T-helper 1 cell treated with Interleukin-12 subunit alpha and Interleukin-12 subunit beta and Interleukin-4 antibody, amounts not matched to agents 30 ng/mL and 1 ng/mL, for 36 hours (primary cell): ENCODE data around the gene HPCA. TPM values are rescaled to one million over a fixed set of nuclear protein-coding genes. Genes with fewer than 3 reads are reported as not detected.
"Not testable (repeated sequence)": the region's sequence is repeated elsewhere in the genome, so short reads cannot be mapped to it uniquely, and the experiment has no call there.

ENCODE experiments used
- intact Hi-C: fragments of 100-400 bp; cut with micrococcal nuclease; formaldehyde crosslinking; loops from one replicate; pipeline ENCODE4 v1.15.1; 2024
- total RNA-seq: library from RNA; stranded (reverse); gene quantifications from 2 replicates; pipeline ENCODE4 v1.2.3, GENCODE V29; 2022

The HPCA gene
- total RNA-seq, 1 donor from 2014 or later, result not detected

DNA sequence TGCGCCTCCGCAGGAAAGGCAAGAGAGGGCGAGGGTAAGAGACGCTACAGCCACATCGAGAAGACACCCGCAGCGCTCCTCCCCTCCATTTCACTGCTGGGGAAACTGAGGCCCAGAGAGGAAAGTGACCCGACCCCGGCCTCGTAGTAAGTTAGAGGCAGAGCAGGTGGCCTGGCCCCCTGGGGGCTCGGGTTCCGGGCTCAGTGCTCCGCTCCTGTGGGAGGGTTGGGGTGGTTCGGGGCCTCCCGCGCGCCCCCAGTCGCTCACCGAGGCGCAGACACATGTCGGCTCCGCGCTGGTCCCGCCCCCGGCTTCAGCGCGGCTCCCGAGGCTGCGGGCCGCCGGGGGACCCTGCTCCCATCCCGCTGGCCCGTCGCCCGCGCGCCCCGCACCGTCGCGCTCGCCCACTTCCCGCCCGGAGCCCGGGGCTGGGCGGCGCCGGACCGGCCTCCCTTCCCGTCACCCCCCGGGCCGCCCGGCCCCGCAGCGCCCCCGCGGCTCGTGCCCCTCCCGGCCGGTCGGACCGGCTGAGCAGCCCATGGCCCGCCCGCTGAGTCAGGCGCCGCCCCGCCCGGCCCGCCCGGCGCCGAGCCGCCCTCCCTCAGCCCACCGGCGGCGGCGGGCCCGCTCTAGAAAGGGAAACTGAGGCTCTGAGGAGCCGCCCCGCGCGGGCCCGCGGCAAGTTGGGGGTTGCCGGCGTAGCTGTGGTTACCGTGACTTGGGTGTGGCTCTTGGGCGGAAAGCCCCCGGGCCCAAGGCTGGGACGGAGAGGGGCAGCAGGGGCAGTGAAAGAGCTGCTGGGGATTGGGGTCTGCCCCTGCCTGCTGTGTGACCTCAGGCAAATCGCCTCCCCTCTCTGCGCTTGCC, 14.9 kb downstream of the HPCA start, which contains the start of gene TMEM54:
Gene TMEM54 (minus strand): TSS at position 434 of the 867 bp plus-strand sequence. CDS start 151 bp downstream, at position 283.
- intact Hi-C loops, result no loop called here

DNA sequence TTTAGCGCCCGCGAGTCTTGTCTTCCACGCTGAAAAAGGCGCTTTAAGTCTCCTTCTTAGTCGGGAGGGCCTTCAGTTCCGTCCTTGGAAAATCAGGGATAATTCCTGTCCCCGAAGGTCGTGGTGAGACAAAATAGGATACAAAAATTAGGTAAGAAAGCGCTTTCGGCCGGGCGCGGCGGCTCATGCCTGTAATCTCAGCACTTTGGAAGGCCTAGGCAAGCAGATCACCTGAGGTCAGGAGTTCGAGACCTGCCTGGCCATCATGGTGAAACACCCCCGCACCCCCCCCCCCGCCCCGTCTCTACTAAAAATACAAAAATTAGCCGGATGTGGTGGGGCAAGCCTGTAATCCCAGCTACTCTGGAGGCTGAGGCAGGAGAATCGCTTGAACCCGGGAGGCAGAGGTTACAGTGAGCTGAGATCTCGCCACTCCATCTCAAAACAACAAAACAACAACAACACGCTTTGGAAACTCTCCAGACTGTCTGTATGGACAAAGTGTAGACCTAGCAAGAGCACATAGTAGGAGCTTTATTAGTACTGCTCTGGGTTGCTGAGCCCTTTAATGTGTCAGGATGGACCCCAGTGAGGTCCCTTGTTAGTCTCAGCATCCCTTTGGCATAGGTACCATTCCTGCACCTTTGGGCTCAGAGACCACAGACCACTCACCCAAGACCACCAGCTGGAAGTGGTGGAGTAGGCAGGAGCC, 15.7 kb downstream of the HPCA start:
- intact Hi-C loops, result no loop called here

DNA sequence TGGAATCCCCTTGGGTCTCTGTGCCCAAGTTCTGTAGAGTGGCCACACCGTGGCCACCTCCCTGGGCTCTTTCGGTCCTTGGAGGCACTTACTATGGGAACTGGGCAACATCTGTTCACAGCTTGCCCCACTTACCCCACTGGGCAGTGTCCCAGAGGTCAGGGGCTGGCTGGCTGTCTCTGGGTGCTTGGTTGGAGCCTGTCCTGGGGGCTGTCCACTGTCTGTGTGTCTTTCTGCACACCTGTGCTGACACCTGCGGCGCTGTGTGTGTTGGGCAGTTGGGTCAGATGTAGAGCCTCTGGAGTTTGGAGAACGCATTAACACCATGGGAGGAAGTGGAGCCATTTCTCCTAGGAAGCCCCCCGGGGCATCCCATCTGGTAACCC, 16.2 kb downstream of the HPCA start:
- intact Hi-C loops, result no loop called here

DNA sequence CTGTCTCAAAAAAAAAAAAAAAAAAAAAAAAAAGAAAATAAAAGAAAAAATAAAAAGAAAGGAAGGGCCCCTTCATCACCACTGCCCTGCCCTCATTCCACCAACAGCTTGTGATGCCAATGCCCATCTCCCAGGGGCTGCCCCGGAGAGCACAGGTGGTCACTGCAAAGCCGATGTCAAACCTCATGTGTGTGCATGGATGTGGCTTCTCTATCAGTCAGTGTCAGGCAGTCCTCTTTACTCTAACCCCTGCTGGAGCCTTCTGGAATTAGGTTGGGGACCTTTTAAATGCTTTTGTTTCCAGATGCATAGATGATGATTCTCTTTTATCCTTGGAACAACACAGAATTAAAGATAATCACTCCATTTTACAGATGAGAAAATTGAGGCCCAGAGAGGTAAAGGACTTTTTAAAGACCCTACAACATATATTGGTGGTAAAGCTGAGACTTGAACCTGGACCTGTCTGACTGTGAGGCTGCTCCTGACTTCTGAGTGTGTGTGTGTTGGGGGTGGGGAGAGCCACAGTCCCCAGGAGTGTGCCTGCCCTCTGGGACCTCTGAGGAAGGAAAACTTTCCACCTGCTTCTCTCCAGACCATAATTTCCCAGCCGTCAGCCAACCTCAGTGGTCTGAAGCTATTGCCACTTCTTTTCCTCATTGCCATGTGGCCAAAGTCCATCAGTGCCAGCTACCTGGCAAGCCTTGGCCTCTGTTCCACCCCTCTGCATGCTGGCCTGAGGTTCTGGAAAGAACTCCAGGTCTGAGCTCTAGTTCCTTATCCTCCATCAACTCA, 17.9 kb downstream of the HPCA start:
- intact Hi-C loops, result no loop called here

DNA sequence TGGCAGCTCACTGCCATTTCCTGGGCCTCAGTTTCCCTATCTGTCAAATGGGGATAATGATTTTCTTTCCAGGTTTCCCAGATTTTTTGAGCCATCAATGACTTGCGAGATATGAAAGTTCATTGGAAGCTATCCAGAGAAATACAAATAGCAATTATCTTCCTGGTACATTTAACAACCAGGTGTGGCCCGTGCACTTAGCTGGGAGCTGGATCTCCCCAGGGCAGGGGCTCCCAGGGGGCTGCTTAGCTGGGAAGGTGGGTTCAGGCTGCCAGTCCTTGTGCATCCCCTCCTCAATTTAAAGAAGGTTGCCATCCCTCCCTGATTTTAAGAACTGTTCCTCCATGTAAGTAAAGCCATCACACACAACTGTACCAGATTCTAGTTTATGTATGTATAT, 18.5 kb downstream of the HPCA start:
- intact Hi-C loops, result no loop called here

DNA sequence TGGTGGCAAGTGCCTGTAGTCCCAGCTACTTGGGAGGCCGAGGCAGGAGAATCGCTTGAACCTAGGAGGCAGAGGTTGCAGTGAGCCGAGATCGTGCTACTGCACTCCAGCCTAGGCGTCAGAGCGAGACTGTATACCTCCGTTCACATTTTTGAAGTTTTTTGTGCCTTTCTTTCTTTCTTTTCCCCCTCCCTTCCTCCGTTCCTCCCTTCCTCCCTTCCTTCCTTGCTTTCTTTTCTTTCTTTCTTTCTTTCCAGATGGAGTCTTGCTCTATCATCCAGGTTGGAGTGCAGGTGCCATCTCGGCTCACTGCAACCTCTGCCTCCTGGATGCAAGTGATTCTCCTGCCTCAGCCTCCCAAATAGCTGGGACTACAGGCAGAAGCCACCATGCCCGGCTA, 19.3 kb downstream of the HPCA start:
- intact Hi-C loops, result not testable (repeated sequence)

DNA sequence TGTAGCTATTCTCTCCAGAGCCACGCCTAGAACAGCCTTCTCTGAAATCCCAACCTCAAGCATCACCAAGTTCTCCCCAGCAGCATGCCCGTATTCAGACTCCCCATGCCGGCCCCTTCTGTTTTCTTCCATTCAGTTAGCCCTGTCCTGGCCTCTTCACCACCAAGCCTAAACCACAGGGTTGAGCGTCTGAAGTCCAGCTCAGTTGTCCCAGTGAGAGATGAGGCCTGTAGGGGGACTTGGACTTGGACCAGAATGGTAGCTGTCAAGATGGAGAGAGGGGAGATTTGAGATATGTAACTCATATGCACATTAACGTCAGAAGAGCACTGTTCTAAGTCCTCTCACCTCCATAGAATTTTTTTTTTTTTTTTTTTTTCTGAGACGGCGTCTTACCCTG, 20.4 kb downstream of the HPCA start:
- intact Hi-C loops, result no loop called here

DNA sequence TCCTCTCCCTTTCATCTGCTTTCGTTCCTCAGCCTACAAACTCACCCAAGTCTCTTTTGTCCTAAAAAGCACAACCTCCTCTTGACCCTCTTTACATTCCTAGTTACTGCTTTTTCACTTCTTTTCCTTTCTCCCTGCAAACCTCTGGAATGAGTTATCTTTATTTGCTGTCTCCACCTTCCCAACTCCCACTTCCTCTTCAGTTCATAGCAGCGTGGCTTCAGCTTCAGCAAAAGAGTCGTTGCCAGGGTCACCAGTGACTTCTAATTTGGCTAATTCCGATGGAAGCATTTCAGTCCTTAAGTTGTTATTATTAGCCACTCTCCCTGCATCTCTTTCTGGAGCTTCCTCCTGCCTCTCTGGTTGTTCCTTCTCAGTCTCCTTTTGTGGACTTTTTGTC, 21.1 kb downstream of the HPCA start:
- intact Hi-C loops, result no loop called here

DNA sequence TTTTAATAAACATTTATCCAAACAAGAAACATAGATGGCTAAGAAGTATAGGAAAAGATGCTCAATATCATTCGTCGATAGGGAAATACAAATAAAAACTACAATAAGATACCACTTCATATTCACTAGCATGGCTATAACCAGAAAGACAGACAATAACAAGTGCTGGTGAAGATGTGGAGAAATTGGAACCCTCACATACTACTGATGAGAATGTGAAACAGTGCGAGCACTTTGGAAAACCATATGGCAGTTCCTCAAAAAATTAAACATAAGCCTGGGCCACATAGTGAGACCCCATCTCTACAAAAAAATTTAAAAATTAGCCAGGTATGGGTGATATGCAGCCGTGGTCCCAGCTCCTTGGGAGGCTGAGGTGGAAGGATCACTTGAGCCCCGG, 24.0 kb downstream of the HPCA start:
- intact Hi-C loops, result no loop called here

DNA sequence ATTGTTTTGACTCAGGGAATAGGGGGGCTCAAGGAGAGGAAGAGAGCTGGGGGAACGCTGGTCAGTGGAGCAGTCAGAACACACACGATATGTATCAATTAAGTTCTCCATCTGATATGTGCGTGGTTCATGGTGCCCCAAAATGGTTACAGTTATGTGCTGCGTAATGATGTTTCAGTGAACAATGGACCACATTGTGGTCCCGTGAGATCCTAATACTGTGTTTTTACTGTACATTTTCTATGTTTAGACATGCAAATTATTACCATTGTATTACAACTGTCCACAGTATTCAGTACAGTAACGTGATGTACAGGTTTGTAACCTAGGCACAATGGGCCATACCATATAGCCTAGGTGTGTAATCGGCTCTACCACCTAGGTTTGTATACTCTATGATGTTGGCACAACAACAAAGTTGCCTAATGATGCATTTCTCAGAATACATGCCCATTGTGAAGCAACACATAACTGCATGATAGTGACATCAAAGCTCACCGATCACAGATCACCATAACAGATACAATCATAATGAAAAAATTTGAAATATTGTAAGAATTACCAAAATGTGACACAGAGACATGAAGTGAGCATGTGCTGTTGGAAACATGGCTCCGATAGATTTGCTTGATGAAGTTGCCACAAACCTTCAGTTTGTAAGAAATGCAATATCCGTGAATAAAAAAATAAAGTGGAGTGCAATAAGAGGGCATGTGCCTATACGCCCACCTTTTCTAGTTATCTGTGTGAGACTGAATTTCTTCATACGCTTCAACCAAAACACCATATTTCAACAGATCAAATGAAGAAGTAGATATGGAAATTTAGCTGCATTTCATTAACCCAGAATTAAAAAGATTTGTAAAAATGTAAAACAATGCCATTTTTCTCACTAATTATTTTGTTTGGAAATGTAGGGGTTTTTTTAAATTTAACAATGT, 29.7 kb downstream of the HPCA start:
- intact Hi-C loops, result no loop called here

DNA sequence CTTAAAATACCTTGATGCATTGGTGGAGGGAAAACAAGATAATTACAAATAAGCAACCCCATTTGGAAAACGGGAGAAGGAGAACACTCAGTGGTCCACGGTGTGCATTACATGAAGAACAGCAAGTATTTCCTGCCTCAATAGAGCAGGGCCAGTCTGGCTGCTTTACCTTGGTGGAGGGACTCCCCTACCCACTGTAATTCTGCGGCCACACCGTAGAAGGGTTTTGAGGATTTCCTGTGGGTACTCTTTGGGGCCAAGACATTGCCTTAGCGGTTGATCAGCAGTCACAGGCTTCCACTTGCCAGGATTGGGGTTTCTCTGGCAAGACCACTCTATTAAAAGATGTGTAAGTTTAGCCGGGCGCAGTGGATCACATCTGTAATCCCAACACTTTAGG, 31.2 kb downstream of the HPCA start:
- intact Hi-C loops, result no loop called here

DNA sequence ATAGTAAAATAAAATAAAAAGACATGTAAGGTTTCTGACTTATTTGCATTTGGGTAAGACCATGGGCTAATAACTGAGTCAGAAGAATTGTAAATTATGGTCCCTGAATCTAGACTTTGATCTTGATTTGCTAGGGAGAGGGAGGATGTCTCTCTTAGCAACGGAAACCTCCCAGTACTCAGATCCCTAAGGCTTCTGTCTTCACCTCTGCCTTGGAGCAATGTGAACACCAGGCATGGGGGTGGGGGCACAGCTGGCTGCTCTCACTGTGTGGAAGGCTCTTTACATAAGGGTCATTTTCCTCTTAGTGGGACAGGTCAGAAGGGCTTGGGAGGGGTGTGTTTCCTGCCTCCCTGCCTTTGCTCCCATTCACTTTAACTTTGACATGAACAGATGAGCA, 31.9 kb downstream of the HPCA start:
- intact Hi-C loops, result no loop called here

DNA sequence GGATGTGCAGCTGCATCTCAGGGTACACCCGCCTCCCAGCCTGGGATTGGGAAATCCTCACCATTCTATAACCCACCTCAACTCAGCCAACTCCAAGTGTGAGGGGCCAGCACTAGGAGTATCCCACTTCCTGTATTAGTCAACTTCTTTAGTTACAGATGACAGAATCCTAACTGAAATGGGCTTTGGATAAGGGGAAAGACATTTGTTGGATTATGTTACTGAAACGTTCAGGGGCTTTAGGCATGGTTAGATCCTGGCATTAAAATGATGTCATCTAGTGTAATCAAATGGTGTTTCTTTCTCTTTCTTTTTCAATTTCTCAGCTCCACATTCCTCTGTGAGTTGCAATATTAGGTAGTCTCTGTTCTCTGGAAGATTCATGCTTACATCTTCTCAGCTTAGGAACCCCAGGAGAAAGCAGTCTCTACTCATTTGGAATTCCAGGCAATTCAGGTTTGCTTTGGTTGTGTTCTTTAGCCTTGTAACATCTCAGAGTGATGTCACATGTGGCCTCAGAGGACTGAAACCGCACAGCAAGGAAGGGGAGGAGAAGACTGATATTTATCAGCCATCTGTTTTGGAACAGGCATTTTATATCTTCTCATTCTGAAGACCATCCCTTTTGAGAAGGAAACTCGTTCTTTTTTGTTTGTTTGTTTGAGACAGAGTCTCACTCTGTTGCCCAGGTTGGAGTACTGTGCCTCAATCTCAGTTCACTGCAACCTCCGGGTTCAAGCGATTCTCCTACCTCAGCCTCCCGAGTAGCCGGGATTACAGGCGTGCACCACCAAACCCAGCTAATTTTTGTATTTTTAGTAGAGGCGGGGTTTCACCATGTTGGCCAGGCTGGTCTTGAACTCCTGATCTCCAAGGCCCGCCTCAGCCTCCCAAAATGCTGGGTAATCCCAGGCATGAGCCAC, 33.8 kb downstream of the HPCA start:
- intact Hi-C loops, result no loop called here

DNA sequence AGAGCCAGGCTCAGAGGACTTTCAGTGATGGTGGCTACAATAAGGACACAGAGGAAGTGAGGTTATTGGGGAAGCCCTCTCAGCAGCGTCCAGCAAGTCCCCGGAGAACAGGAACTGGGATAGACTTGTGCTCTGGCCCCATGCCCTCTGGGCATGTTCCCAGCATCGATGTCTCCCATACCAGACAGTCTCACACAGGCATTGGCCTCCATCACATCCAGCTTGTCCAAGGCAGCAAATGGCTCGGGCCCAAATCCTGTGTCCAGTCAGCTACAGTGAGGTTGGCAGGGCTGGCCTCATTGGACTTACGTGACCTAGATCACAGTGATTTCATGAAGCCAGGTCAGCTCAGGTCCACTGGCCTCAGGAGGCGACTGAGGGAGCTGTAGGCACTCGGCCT, 34.5 kb downstream of the HPCA start:
- intact Hi-C loops, result no loop called here

DNA sequence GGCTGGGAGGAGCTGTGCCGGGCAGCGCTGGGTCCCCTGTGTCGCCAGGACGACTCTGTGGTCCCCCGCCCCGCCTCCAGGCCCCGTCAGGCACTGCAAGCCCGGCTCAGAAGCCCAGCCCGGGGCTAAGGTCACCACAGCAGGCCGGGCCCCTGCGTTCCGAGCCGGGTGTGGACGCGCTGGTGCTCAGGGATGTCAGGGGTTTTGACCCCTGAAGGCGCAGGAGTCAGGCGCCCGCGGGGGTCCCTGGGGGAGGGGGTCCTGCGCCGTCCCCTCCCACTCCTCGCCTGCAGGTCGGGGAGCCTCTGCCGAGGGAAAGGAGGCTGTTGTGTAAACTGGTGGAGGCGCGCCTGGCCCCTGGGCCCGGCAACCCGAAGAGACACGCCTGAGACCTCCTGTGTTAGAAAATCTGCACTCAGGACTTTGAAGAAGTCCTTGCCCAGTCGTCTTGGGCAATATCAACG, 38.6 kb downstream of the HPCA start:
- intact Hi-C loops, result no loop called here

DNA sequence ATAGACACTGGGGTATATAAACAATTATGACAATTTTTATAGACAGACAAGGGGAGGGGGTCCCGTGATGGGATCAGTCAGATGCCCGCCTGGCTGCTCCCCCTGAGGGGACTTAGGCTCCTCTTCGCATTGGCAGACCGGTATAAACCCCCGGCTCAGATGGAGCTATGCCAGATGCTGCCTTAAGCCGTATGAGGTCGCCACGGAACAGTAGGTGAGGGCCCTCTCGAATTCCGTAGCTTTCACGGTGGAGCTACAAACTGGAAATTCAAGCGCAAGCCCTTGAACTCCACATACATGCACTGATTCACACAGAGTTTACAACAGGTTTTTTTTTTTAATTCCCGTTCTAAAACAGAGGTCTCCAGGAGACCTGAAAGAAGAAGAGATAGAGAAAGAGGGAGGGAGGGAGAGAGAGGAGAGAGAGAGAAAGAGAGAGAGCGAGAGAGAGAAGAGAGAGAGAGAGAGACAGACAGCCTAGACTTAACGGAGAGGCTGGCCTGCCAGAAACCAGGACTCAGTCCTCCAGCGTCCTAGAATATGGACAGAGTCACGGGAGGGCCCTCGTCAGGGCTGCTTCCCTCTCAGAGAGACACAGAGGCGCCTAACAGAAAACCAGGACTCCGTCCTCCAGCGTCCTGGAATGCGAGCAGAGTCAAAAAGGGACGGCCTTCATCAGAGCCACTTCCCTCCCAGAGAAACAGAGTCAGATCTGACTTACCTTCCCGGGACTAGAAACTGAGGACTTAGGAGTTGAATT, 39.3 kb downstream of the HPCA start:
- intact Hi-C loops, result no loop called here

DNA sequence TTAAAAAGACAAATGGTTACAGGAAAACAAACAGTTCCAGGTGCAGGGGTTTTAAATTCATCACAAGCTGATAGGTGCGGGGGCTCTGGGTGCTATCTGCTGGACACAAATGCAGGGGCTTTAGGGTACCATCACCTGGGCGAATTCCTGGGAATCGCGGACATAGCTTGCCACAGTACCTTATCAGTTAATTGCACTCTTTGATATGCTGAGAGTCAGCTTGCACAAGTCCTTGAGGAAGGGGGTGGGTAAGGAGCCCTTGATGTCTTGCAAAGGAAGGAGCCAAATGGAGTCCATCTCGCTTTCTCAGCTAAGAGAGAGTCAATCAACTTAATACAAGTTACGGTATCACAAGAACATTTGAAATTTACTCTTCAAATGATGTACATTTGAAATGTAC, 40.3 kb downstream of the HPCA start:
- intact Hi-C loops, result no loop called here

DNA sequence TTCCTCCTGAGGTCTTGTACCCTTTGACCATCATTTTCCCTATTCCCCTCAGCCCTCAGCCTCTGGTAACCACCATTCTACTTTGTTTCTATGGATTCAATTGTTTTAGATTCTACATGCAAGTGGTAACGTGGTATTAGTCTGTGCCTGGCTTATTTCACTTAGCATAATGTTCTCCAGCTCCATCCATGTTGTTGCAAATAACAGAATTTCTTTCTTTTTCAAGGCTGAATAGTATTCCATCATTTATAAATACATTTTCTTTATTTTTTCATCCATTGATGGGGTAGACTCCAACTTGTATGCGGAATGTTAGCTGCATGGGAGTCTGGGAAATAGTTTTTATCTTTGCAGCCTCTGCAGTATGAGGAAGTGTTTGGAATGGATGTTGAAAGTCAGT, 41.1 kb downstream of the HPCA start:
- intact Hi-C loops, result no loop called here

DNA sequence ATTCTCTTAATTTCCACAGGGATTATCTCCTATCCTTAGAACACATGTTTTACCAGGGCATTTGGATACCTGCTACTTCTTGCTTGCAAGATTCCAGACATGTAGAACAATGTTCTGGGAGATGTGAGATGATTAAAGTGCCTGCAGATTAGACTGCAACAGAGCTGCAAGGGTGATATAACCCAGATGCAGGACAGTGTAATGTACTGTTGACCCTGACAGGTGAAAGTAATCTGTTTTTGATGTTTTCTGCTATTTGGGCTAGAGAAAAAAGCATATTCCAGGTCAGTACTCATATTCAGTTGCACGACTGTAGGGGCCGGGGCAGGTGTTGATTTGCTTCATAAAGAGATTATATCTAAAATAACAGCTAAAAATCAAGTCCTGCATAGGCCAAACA, 42.0 kb downstream of the HPCA start:
- intact Hi-C loops, result no loop called here
